HG03103 (cell line): ENCODE results near the gene DGKD.
"Not testable (repeated sequence)": the region's sequence is repeated elsewhere in the genome, so short reads cannot be mapped to it uniquely, and the experiment has no call there.

Source experiments
- ATAC-seq: cut with Tn5 transposase; IDR thresholded peaks from one replicate; pipeline ENCODE4 v1.9.1; 2021; ENCODE audit warnings: low read depth; ENCODE audit not compliant: unreplicated experiment

DGKD gene

GRCh38 chr2:233353769-233354499, at the start of gene DGKD:
Gene DGKD (plus strand): TSS chr2:233354494. CDS start chr2:233354519, 25 bp downstream.
- peak; percentile 56 for ATAC-seq

- no peak for ATAC-seq
Measured at GRCh38 chr2:233307565-233307964, 46.7 kb upstream of the DGKD start, which contains the start of gene SAG. Gene SAG (plus strand): TSS chr2:233307816. CDS start chr2:233309190, 1,374 bp downstream.

GRCh38 chr2:233311241-233311926, 42.9 kb upstream of the DGKD start:
- no peak for ATAC-seq

GRCh38 chr2:233312874-233313273, 41.4 kb upstream of the DGKD start:
- ATAC-seq: no peak

GRCh38 chr2:233314180-233314925, 39.9 kb upstream of the DGKD start:
- no peak for ATAC-seq

GRCh38 chr2:233317196-233317943, 36.9 kb upstream of the DGKD start:
- ATAC-seq: no peak

GRCh38 chr2:233319256-233319655, 35.0 kb upstream of the DGKD start:
- ATAC-seq: no peak

GRCh38 chr2:233320470-233320869, 33.8 kb upstream of the DGKD start:
- no peak for ATAC-seq

- no peak for ATAC-seq
Measured at GRCh38 chr2:233321166-233321565, 33.1 kb upstream of the DGKD start.

- ATAC-seq: no peak
Measured at GRCh38 chr2:233323851-233324250, 30.4 kb upstream of the DGKD start.

GRCh38 chr2:233325256-233325655, 29.0 kb upstream of the DGKD start:
- no peak for ATAC-seq

GRCh38 chr2:233325814-233326213, 28.5 kb upstream of the DGKD start:
- ATAC-seq: no peak

GRCh38 chr2:233326500-233326899, 27.8 kb upstream of the DGKD start:
- ATAC-seq: no peak

GRCh38 chr2:233328922-233329321, 25.4 kb upstream of the DGKD start:
- no peak for ATAC-seq

GRCh38 chr2:233329489-233330135, 24.7 kb upstream of the DGKD start:
- ATAC-seq: no peak

- ATAC-seq: peak; percentile 90
Measured at GRCh38 chr2:233331536-233331935, 22.8 kb upstream of the DGKD start.

GRCh38 chr2:233332125-233332524, 22.2 kb upstream of the DGKD start:
- ATAC-seq: no peak

GRCh38 chr2:233334915-233335314, 19.4 kb upstream of the DGKD start:
- ATAC-seq: no peak

- not testable (repeated sequence) for ATAC-seq
Measured at GRCh38 chr2:233336091-233336490, 18.2 kb upstream of the DGKD start.

GRCh38 chr2:233336541-233336940, 17.8 kb upstream of the DGKD start:
- no peak for ATAC-seq
